GM18519 (cell line): ENCODE measurements around the gene SUGP2.

Experiments used
- ATAC-seq: cut with Tn5 transposase; IDR thresholded peaks from one replicate; pipeline ENCODE4 v1.9.1; 2021; ENCODE audit warnings: mild to moderate bottlenecking, moderate library complexity; ENCODE audit not compliant: unreplicated experiment, low FRiP score

The SUGP2 gene

DNA sequence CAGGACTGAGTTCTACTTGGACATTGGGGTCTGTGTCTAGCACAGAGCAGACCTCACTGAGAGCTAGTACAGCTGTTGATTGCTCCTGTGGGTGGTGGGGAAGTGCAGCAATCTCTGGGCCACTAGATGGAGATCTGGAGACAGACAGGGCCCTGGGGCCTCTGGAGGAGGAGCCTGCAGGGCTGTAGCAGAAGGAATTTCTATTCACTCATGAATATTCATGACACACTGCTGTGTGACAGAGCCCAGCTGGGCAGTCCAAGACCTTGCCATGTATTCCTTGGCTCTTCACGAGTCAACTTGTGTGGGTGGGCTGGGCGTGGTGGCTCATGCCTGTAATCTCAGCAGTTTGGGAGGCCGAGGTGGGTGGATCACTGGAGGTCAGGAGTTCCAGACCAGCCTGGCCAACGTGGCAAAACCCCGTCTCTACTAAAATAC, 37.5 kb downstream of the SUGP2 start:
- ATAC-seq = no peak

DNA sequence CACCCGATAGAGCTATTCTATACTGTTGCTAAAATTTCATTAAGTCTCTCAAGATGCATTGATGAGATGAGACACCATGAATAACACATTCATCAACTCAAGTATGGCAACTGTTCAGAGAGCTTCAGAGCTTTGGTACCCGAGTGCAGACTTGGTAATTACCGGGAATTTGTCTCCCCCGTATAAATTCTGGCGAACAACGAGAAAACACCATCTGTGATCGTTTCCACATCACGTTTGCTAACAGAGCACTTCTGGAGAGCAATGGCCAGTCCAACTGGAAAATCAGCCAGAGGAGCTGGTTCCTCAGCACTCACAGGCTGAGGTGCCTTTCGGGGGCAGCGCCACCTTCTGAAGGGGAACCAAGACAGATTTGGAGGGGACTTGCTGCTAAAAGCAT, 40.2 kb downstream of the SUGP2 start:
- no peak for ATAC-seq

- ATAC-seq = no peak
Measured at GRCh38 chr19:18992696-18993095, 40.6 kb downstream of the SUGP2 start.

DNA sequence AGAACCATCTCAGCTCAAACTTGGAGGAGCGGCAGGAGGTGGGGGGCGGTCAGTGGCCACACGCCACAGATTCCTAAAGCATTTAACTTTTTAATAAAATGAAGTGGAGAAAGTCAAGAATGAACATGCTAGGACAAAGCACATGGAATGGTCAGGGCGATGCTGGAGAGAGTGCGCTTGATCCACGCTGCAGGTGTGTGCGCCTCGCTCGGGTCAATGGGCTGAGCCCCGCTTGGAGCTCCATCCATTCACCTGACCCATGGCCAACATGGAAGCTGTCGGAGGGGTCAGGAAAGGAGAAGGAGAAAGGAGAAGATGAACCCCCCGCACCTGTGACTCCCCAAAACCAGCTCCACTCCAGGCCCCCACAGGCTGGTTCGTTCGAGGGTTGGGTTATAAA, 41.8 kb downstream of the SUGP2 start:
- ATAC-seq = no peak

- no peak for ATAC-seq
Measured at GRCh38 chr19:18991006-18991405, 42.3 kb downstream of the SUGP2 start.

GRCh38 chr19:18990128-18990708, 43.1 kb downstream of the SUGP2 start:
- no peak for ATAC-seq

DNA sequence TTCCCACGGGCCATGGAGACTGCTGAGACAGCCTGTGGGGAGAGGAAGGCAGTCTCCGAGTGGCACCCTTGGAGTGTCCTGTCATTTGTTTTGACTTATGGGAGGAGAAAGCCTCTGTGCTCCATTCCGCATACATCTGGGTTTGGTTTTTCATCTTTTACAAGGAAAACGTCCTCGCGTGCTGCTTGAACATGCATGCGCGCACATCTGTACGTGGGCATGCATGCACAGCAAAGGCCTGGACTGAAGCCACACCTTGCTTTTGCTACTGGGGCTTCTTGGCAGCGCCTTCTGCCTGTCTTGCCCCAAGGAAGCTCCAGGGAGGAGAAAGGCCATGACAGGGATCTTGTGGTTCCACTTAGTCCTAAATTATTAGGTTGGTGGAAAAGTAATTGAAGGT, 44.0 kb downstream of the SUGP2 start:
- no peak for ATAC-seq

- no peak for ATAC-seq
Measured at GRCh38 chr19:18987456-18987855, 45.9 kb downstream of the SUGP2 start.

DNA sequence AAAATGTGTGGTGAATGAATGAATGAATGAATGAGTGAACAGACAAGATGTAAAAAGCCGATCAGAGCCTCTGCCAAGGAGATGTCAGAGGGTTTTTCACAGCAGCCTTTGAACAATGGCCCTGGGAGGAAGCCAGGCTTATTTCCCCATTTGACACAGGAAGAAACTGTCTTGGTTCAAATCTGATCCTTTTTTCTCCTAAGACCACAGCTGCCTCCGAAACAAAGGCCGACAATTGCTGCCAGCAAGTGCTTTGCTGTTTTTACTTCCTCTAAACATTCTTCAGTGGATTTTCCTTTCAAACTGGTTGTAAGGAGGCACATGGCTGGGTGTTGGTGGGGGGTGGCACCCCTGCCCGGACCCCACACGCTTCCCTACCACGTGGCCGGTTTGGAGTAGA, 48.1 kb downstream of the SUGP2 start:
- no peak for ATAC-seq

GRCh38 chr19:18984251-18984650, 49.1 kb downstream of the SUGP2 start:
- no peak for ATAC-seq

DNA sequence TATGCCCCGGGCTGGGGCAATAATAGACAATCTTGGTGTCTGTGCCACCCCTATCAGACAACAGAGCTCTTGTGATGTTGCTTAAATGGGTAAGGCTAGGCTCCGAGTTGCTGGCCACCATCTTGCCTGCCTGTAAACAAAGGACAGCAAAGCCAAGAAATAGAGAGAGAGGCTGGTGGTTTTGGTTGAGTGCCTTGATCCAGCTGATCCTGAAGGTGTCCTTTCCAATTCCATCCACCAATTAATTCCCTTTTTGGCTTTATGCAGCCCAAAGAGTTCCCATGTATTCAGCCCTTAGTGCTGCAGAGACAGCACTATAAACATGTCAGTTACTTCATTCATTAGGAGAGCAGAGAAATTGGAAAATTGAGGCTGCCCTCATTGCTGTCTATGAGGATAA, 50.6 kb downstream of the SUGP2 start:
- no peak for ATAC-seq

- ATAC-seq = no peak
Measured at GRCh38 chr19:18980432-18981020, 52.8 kb downstream of the SUGP2 start.

GRCh38 chr19:18978616-18979015, 54.7 kb downstream of the SUGP2 start:
- ATAC-seq = no peak

DNA sequence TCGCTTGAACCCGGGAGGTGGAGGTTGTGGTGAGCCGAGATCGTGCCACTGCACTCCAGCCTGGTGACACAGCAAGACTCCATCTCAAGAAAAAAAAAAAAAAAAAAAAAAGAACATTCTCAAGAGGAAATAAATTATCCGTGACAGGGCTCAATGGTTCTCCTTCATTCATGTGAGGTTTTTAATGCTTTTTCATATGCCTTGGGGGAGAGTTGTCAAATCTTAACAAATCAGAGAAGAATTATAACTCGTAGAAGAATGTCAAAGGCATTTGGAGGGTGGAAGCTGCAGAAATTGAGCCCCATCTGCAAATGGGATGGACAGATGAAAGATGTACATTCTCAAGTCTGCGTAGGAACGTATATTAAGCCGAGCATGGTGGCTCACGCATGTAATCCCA, 57.4 kb downstream of the SUGP2 start:
- ATAC-seq = no peak

- ATAC-seq = no peak
Measured at GRCh38 chr19:18975011-18975410, 58.3 kb downstream of the SUGP2 start.

GRCh38 chr19:18972851-18973250, 60.5 kb downstream of the SUGP2 start:
- no peak for ATAC-seq

DNA sequence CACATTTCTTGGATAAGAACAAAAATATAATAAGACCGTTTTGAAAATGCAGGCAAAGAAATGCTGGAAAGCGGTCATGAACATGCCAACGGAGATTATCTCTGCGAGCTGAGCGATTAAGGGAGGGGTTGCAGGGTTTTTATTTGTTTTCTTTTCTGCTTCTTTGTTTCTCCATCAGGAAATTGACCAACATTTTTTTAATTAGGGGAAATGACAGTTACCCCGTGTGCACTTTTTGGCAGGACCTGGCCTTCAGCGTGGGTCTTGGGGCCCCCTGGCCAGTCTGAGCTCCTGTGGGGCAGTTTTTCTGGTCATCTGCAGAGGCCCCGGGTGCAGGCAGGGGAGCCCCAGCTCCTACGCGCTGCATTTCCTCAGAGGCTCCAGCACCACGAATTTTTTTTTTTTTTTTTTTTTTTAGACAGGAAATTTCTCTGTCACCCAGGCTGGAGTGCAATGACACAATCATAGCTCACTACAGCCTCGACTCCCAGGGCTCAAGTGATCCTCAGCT, 61.0 kb downstream of the SUGP2 start:
- no peak for ATAC-seq

DNA sequence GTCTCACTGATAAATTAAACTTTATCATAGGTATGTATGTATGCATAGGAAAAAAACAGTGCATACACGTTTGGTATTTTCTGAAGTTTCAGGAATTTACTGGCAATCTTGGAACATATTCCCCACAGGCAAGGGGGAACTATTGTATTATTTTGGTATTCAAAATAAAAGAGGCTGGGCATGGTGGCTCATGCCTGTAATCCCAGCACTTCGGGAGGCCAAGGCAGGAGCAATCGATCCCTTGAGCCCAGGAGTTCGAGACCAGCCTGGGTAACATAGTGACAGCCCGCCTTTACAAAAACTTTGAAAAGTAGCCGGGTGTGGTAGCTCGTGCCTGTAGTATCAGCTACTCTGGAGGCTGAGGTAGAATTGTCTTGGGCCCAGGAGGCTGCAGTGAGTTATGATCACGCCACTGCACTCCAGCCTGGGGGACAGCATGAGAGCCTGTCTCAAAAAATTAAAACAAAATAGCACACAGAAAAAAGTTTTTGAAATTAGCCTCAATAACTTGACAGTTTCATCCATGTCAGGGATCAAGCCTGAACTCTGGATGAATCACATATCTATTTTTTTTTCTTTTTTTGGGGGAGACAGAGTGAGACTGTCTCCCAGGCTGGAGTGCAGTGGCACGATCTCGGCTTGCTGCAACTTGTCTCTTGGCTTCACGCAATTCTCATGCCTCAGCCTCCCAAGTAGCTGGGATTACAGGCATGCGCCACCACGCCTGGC, 63.2 kb downstream of the SUGP2 start:
- no peak for ATAC-seq

GRCh38 chr19:18967358-18968146, 65.8 kb downstream of the SUGP2 start:
- no peak for ATAC-seq

- ATAC-seq = no peak
Measured at GRCh38 chr19:18966307-18966706, 67.0 kb downstream of the SUGP2 start.

DNA sequence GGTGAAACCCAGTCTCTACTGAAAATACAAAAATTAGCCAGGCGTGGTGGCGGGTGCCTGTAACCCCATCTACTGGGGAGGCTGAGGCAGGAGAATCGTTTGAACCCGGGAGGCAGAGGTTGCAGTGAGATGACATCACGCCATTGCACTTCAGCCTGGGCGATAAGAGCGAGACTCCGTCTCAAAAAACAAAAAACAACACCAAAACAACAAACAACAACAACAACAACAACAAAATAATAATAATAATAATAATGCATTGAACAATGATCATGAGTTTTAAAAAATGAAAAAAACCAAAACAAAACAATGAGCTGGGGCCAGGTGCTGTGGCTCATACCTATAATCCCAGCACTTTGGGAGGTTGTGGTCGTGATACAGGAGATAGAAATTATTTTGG, 69.2 kb downstream of the SUGP2 start:
- ATAC-seq = no peak
